Liver (tissue), 9 donors: Measurements from ENCODE around the gene RPS2. TPM values are rescaled to one million over a fixed set of nuclear protein-coding genes. Genes with fewer than 3 reads are reported as not detected.

Experiments used
- DNase-seq: peaks from one replicate; pipeline ENCODE4 v3.0.0-alpha.2; 2017; ENCODE audit warnings: low spot score
- H3K27ac ChIP-seq, 2 donors: one replicate each; pipeline ENCODE4 v1.7.0; 2013; ENCODE audit warnings: inconsistent platforms in 2 of 2, low read length in 2 of 2, control low read depth in 1 of 2, low read depth in 1 of 2, mild to moderate bottlenecking in 1 of 2
- H3K27me3 ChIP-seq, 4 donors: one replicate each; pipeline versions ENCODE4 v1.6.1 to v1.7.0; 2013; ENCODE audit warnings: low read length in 3 of 4, inconsistent platforms in 1 of 4, mild to moderate bottlenecking in 1 of 4, moderate library complexity in 1 of 4; ENCODE audit not compliant: control insufficient read depth in 4 of 4, insufficient read depth in 4 of 4
- H3K36me3 ChIP-seq, 4 donors: one replicate each; pipeline versions ENCODE4 v1.6.1 to v1.7.0; 2013; ENCODE audit warnings: low read length in 3 of 4, mild to moderate bottlenecking in 3 of 4, low read depth in 1 of 4, moderate library complexity in 1 of 4; ENCODE audit not compliant: control insufficient read depth in 4 of 4, insufficient read depth in 3 of 4
- H3K4me1 ChIP-seq, 4 donors: one replicate each; pipeline versions ENCODE4 v1.6.1 to v1.7.0; 2013; ENCODE audit warnings: low read length in 3 of 4, mild to moderate bottlenecking in 3 of 4, moderate library complexity in 1 of 4; ENCODE audit not compliant: control insufficient read depth in 4 of 4, insufficient read depth in 4 of 4
- H3K4me3 ChIP-seq, 3 donors: one replicate each; pipeline versions ENCODE4 v1.6.1 to v1.7.0; 2013; ENCODE audit warnings: low read length in 3 of 3, control low read depth in 1 of 3, low read depth in 1 of 3, mild to moderate bottlenecking in 1 of 3
- H3K9ac ChIP-seq, 2 donors: one replicate each; pipeline ENCODE4 v1.7.0; 2013; ENCODE audit warnings: low read length in 2 of 2, mild to moderate bottlenecking in 2 of 2, moderate library complexity in 2 of 2, control low read depth in 1 of 2, low read depth in 1 of 2
- H3K9me3 ChIP-seq, 4 donors: one replicate each; pipeline versions ENCODE4 v1.6.1 to v1.7.0; 2013; ENCODE audit warnings: low read length in 3 of 4; ENCODE audit not compliant: control insufficient read depth in 4 of 4
- EGR1 ChIP-seq, 2 donors: IDR thresholded peaks; 2 replicates each; pipeline ENCODE4 v1.6.1; 2016 to 2018; ENCODE audit warnings: antibody characterized with exemption in 2 of 2, low read depth in 2 of 2
- FOXA1 ChIP-seq: IDR thresholded peaks from 2 replicates; pipeline ENCODE4 v1.6.1; 2016; ENCODE audit warnings: antibody characterized with exemption
- FOXA2 ChIP-seq: IDR thresholded peaks from 2 replicates; pipeline ENCODE4 v1.6.1; 2016; ENCODE audit warnings: antibody characterized with exemption
- GABPA ChIP-seq, 2 donors: IDR thresholded peaks in 1 of 2; conservative IDR thresholded peaks in 1 of 2; 2 replicates each; pipeline ENCODE4 v1.6.1; 2016; ENCODE audit warnings: antibody characterized with exemption in 2 of 2, mild to moderate bottlenecking in 1 of 2, moderate library complexity in 1 of 2
- HNF4A ChIP-seq, 2 donors: conservative IDR thresholded peaks; 2 replicates each; pipeline ENCODE4 v1.6.1; 2016; ENCODE audit warnings: antibody characterized with exemption in 2 of 2, mild to moderate bottlenecking in 2 of 2
- HNF4G ChIP-seq: IDR thresholded peaks from 2 replicates; pipeline ENCODE4 v1.6.1; 2016; ENCODE audit warnings: antibody characterized with exemption
- JUND ChIP-seq, 2 donors: IDR thresholded peaks; 2 replicates each; pipeline ENCODE4 v1.6.1; 2016; ENCODE audit warnings: antibody characterized with exemption in 2 of 2
- NR2F2 ChIP-seq: IDR thresholded peaks from 2 replicates; pipeline ENCODE4 v1.6.1; 2016; ENCODE audit warnings: antibody characterized with exemption
- RAD21 ChIP-seq, 2 donors: IDR thresholded peaks; 2 replicates each; pipeline ENCODE4 v1.6.1; 2016; ENCODE audit warnings: antibody characterized with exemption in 2 of 2, mild to moderate bottlenecking in 2 of 2
- RXRA ChIP-seq, 2 donors: IDR thresholded peaks; 2 replicates each; pipeline ENCODE4 v1.6.1; 2017 to 2018; ENCODE audit warnings: antibody characterized with exemption in 2 of 2, mild to moderate bottlenecking in 1 of 2
- SP1 ChIP-seq: IDR thresholded peaks from 2 replicates; pipeline ENCODE4 v1.6.1; 2018; ENCODE audit warnings: antibody characterized with exemption, mild to moderate bottlenecking
- TAF1 ChIP-seq: conservative IDR thresholded peaks from 2 replicates; pipeline ENCODE4 v1.6.1; 2016; ENCODE audit warnings: antibody characterized with exemption, mild to moderate bottlenecking
- YY1 ChIP-seq: IDR thresholded peaks from 2 replicates; pipeline ENCODE4 v1.6.1; 2016; ENCODE audit warnings: antibody characterized with exemption, mild to moderate bottlenecking
- WGBS: extraction: QIAGEN DNeasy Blood & Tissue Kit; methylation state at CpG from one replicate; pipeline ENCODE4 v1.1.7; 2013; 5-methylcytosine and 5-hydroxymethylcytosine counted together
- polyA plus RNA-seq, 2 donors: library from polyadenylated mRNA; stranded (reverse) in 1 of 2; unstranded in 1 of 2; fragments of 200-250 nt in 1 of 2; fragments of >200 nt in 1 of 2; fragmentation: Nextera tagmentation in 1 of 2; extraction: Ambion mirVana in 1 of 2; gene quantifications; one replicate each; pipeline versions ENCODE4 v1.2.1 to v1.2.3, GENCODE V29; 2013 to 2015
- total RNA-seq, 2 donors: library from RNA; depleted of rRNA; stranded (reverse); fragments of >200 nt; gene quantifications; one replicate each; pipeline ENCODE4 v1.2.3, GENCODE V29; 2014
- TF ChIP-seq, protein P1 (sequence below): IDR thresholded peaks from 2 replicates; pipeline ENCODE4 v1.6.1; 2016; ENCODE audit warnings: antibody characterized with exemption
- TF ChIP-seq, protein P2 (sequence below): IDR thresholded peaks from 2 replicates; pipeline ENCODE4 v1.6.1; 2016; ENCODE audit warnings: antibody characterized with exemption
- TF ChIP-seq, protein P3 (sequence below): IDR thresholded peaks from 2 replicates; pipeline ENCODE4 v1.6.1; 2016; ENCODE audit warnings: antibody characterized with exemption
- TF ChIP-seq, protein P4 (sequence below): IDR thresholded peaks from 2 replicates; pipeline ENCODE4 v1.6.1; 2016; ENCODE audit warnings: antibody characterized with exemption, mild to moderate bottlenecking
- TF ChIP-seq, protein P5 (sequence below): fragments of 150-350 bp; IDR thresholded peaks from 2 replicates; pipeline ENCODE4 v1.5.1; 2017; ENCODE audit warnings: improper control_type of control experiment, low read depth, low read length; ENCODE audit not compliant: missing input control
- donor health status: healthy.
- donor health status: healthy.
- donor health status: healthy.
- donor health status: healthy.
- donor health status: healthy.

The RPS2 gene
- total and polyA plus RNA-seq, 4 donors: 524 to 1,440 (median 940) TPM

DNA sequence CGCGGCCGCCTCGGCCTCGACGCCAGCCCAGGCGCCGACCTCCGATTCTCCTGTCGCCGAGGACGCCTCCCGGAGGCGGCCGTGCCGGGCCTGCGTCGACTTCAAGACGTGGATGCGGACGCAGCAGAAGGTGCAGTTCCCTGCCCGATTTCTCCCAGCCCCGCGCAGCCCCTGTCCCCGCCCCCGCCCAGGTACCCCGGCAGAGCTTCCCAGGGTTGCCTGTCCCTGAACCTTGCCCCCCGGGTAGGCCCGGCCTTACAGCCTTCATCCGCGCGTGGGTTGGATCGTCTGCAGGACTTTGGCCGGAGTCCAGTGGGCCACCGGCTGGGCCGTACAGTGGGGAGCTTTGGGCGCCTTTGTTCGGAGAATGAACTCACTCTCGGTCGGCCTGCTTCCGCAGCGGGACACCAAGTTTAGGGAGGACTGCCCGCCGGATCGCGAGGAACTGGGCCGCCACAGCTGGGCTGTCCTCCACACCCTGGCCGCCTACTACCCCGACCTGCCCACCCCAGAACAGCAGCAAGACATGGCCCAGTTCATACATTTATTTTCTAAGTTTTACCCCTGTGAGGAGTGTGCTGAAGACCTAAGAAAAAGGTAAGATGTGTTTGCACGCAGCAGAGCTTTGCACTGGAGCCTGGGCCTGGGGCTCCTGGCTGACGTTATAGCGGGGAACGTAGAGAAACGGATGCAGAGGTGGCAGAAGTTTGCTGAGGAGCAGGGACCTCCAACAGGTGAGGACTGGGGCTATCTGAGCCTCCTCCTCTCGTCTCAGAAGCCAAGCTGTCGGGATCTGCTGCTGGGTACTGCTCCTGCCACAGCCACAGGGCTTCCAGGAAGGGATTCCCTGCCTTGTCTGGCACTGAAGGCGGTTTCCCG is 20.0 kb upstream of the RPS2 start:
- peak overlapping the region; percentile 40 to 83 for H3K27ac ChIP-seq
- H3K4me3 ChIP-seq: peak overlapping the region; percentile 65 to 90 (median 77)
- peaks cover 0 to 4% (median 1%) of the 10 kb centered on the region in 4 donors for H3K27me3 ChIP-seq
- no peaks in the 10 kb centered on the region for H3K9me3 ChIP-seq
- peaks cover 6 to 42% (median 17%) of the 10 kb centered on the region in 4 donors for H3K4me1 ChIP-seq
- WGBS: 10% methylated on average over 58 of the region's 58 CpGs
- no peak for TF ChIP-seq JUND (IDR thresholded peaks at IDR 0.05)
- peak in 1 of 2 donors; percentile 18 for TF ChIP-seq RXRA (IDR thresholded peaks at IDR 0.05)
- TF ChIP-seq SP1: peak; percentile 27
- no peak for TF ChIP-seq NR2F2
- TF ChIP-seq HNF4A (conservative IDR thresholded peaks at IDR 0.05): peak; percentile 79 to 81
- peak; percentile 59 for DNase-seq
- H3K36me3 ChIP-seq: peaks cover 0 to 17% (median under 1%) of the 10 kb centered on the region in 4 donors
- H3K9ac ChIP-seq: peak overlapping the region; percentile 4 to 56

DNA sequence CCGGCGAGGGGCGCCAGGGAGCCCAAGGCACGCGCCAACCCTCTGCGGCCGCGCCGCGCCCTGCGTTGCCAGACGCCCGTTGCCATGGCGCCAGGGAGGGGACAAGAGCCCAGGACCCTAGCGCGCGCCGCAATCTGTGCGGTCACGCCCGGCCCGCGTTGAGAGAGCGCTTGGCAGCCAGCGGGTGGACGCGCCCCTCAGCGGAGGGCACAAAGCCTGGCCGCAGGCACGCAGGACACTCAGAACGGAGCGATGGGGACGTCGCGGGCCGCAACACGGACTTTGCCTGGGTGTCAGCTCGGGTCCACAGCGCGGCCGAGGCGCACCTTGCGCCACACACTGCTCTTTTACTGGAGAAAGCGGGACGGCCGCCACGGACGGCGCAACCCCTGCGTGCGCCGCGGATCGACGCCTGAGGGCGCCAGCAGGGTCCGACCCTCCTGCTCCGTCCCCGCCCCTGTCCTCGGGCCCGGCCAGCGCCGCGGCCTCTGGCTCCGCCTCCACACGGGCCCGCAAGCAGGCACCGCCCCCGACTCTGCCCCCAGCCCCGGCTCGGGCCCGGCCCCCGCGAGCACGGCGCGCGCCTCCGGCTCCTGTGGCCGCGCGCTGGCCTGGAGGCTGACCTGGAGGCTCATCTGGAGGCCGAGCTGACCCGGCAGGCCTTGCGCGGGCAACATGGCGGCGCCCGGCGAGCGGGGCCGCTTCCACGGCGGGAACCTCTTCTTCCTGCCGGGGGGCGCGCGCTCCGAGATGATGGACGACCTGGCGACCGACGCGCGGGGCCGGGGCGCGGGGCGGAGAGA is 19.1 kb upstream of the RPS2 start, which contains the start of gene GFER:
Gene GFER (plus strand): TSS at position 650 of the 803 bp plus-strand sequence. CDS start 26 bp downstream, at position 676.
- H3K4me1 ChIP-seq: peaks cover 5 to 35% (median 17%) of the 10 kb centered on the region in 4 donors
- H3K36me3 ChIP-seq: peaks cover 0 to 17% (median under 1%) of the 10 kb centered on the region in 4 donors
- no peaks in the 10 kb centered on the region for H3K27me3 ChIP-seq
- peak within 1 kb of the TSS; percentile 65 to 90 (median 77) for H3K4me3 ChIP-seq
- under 1% methylated on average over 109 of the region's 109 CpGs for WGBS
- H3K9me3 ChIP-seq: no peaks in the 10 kb centered on the region
- peak within 1 kb of the TSS; percentile 4 to 56 for H3K9ac ChIP-seq
- TF ChIP-seq, protein P1, sequence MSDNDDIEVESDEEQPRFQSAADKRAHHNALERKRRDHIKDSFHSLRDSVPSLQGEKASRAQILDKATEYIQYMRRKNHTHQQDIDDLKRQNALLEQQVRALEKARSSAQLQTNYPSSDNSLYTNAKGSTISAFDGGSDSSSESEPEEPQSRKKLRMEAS: no peak
- TF ChIP-seq, protein P2, sequence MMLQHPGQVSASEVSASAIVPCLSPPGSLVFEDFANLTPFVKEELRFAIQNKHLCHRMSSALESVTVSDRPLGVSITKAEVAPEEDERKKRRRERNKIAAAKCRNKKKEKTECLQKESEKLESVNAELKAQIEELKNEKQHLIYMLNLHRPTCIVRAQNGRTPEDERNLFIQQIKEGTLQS: no peak
- TF ChIP-seq FOXA1 (no peak), HNF4G (no peak), EGR1 (IDR thresholded peaks at IDR 0.05; ENCODE audit: low read depth in 2 of 2) (peak in 1 of 2 donors; percentile 2), SP1 (peak; percentile 86), YY1 (peak; percentile 86), RXRA (IDR thresholded peaks at IDR 0.05) (peak in 1 of 2 donors; percentile 29), JUND (IDR thresholded peaks at IDR 0.05) (no peak), GABPA (IDR thresholded peaks at IDR 0.05 in 1 of 2, conservative IDR thresholded peaks at IDR 0.05 in 1 of 2) (peak in 1 of 2 donors; percentile 48), FOXA2 (no peak), HNF4A (conservative IDR thresholded peaks at IDR 0.05) (peak; percentile 81 to 87), RAD21 (IDR thresholded peaks at IDR 0.05) (no peak), NR2F2 (peak; percentile 87), TAF1 (no peak)
- TF ChIP-seq, protein P3, sequence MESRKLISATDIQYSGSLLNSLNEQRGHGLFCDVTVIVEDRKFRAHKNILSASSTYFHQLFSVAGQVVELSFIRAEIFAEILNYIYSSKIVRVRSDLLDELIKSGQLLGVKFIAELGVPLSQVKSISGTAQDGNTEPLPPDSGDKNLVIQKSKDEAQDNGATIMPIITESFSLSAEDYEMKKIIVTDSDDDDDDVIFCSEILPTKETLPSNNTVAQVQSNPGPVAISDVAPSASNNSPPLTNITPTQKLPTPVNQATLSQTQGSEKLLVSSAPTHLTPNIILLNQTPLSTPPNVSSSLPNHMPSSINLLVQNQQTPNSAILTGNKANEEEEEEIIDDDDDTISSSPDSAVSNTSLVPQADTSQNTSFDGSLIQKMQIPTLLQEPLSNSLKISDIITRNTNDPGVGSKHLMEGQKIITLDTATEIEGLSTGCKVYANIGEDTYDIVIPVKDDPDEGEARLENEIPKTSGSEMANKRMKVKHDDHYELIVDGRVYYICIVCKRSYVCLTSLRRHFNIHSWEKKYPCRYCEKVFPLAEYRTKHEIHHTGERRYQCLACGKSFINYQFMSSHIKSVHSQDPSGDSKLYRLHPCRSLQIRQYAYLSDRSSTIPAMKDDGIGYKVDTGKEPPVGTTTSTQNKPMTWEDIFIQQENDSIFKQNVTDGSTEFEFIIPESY: no peak
- TF ChIP-seq, protein P4, sequence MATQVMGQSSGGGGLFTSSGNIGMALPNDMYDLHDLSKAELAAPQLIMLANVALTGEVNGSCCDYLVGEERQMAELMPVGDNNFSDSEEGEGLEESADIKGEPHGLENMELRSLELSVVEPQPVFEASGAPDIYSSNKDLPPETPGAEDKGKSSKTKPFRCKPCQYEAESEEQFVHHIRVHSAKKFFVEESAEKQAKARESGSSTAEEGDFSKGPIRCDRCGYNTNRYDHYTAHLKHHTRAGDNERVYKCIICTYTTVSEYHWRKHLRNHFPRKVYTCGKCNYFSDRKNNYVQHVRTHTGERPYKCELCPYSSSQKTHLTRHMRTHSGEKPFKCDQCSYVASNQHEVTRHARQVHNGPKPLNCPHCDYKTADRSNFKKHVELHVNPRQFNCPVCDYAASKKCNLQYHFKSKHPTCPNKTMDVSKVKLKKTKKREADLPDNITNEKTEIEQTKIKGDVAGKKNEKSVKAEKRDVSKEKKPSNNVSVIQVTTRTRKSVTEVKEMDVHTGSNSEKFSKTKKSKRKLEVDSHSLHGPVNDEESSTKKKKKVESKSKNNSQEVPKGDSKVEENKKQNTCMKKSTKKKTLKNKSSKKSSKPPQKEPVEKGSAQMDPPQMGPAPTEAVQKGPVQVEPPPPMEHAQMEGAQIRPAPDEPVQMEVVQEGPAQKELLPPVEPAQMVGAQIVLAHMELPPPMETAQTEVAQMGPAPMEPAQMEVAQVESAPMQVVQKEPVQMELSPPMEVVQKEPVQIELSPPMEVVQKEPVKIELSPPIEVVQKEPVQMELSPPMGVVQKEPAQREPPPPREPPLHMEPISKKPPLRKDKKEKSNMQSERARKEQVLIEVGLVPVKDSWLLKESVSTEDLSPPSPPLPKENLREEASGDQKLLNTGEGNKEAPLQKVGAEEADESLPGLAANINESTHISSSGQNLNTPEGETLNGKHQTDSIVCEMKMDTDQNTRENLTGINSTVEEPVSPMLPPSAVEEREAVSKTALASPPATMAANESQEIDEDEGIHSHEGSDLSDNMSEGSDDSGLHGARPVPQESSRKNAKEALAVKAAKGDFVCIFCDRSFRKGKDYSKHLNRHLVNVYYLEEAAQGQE: peak; percentile 32
- TF ChIP-seq, protein P5, sequence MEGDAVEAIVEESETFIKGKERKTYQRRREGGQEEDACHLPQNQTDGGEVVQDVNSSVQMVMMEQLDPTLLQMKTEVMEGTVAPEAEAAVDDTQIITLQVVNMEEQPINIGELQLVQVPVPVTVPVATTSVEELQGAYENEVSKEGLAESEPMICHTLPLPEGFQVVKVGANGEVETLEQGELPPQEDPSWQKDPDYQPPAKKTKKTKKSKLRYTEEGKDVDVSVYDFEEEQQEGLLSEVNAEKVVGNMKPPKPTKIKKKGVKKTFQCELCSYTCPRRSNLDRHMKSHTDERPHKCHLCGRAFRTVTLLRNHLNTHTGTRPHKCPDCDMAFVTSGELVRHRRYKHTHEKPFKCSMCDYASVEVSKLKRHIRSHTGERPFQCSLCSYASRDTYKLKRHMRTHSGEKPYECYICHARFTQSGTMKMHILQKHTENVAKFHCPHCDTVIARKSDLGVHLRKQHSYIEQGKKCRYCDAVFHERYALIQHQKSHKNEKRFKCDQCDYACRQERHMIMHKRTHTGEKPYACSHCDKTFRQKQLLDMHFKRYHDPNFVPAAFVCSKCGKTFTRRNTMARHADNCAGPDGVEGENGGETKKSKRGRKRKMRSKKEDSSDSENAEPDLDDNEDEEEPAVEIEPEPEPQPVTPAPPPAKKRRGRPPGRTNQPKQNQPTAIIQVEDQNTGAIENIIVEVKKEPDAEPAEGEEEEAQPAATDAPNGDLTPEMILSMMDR: peak; percentile 27
- H3K27ac ChIP-seq: peak within 1 kb of the TSS; percentile 83 to 87
- peak; percentile 89 for DNase-seq
